Ovary (tissue), 3 donors: ENCODE results near the gene CKS2.

Experiments used
- POLR2A ChIP-seq: fragments of 450-650 bp; IDR thresholded peaks from one replicate; pipeline ENCODE4 v1.6.1; 2017; ENCODE audit warnings: antibody characterized with exemption, mild to moderate bottlenecking, moderate library complexity
- TF ChIP-seq, protein P1 (sequence below), 3 donors: fragments of 450-650 bp in 2 of 3; fragments of 200-600 bp in 1 of 3; IDR thresholded peaks; one replicate each; pipeline versions ENCODE4 v1.5.1 to v1.8.0; 2016 to 2022; ENCODE audit warnings: antibody characterized with exemption in 3 of 3, mild to moderate bottlenecking in 1 of 3
- donor health status: DM: no; HTN: no; CAD: no.

DNA sequence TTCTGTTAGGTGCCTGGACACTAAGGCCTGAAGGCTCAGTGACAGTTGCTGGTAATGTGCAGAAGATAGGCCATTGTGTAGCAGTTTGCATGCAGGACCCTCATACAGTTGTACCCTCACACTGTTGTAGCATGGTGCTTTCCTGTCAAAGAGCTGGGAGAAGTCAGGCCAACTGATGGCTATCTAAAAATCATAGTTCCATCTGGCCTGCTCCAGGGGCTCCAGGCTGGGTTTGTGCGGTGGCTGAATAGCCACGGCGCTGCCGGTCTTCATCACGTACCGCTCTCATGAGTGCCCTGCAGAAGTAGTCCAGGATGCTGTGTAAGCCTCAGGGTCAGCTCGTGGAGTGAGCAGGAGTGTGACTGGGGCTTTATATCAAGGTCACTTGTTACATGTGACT lies 19.5 kb downstream of the CKS2 start:
- TF ChIP-seq, protein P1, sequence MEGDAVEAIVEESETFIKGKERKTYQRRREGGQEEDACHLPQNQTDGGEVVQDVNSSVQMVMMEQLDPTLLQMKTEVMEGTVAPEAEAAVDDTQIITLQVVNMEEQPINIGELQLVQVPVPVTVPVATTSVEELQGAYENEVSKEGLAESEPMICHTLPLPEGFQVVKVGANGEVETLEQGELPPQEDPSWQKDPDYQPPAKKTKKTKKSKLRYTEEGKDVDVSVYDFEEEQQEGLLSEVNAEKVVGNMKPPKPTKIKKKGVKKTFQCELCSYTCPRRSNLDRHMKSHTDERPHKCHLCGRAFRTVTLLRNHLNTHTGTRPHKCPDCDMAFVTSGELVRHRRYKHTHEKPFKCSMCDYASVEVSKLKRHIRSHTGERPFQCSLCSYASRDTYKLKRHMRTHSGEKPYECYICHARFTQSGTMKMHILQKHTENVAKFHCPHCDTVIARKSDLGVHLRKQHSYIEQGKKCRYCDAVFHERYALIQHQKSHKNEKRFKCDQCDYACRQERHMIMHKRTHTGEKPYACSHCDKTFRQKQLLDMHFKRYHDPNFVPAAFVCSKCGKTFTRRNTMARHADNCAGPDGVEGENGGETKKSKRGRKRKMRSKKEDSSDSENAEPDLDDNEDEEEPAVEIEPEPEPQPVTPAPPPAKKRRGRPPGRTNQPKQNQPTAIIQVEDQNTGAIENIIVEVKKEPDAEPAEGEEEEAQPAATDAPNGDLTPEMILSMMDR (IDR thresholded peaks at IDR 0.05), result no peak
- no peak for TF ChIP-seq POLR2A
